Heart left ventricle (tissue), 13 donors: ENCODE data around the gene MAOA.

Experiments used
- POLR2A ChIP-seq, 2 donors: fragments of 450-650 bp; IDR thresholded peaks; one replicate each; pipeline ENCODE4 v1.6.1; 2017; ENCODE audit warnings: antibody characterized with exemption in 2 of 2, mild to moderate bottlenecking in 2 of 2, moderate library complexity in 2 of 2
- TF ChIP-seq, protein P1 (sequence below), 12 donors: fragments of 200-600 bp; sonication (generic) in 4 of 12; IDR thresholded peaks; one replicate each; pipeline versions ENCODE4 v1.5.0 to v1.8.0; 2018 to 2022; ENCODE audit warnings: antibody characterized with exemption in 12 of 12, mild to moderate bottlenecking in 5 of 12
- donor health status: ischemic (EF 13 %, LVEDD 7.1; RV severe dilation, severe dysfunction).
- donor health status: DM: no; HTN: yes; CAD: no.
- donor health status: DM: no; HTN: no; CAD: no.
- donor health status: ischemic (EF 25% LVEDD 6.9; RV normal size, moderate dysfunction).
- donor health status: ischemic (EF 25% LVEDD 5.7; RV mildly dilated, moderate dysfunction).
- donor health status: ischemic (EF 35%, LVEDD 5.7; RV mildly dilated, moderate dysfunction).
- donor health status: nonischemic (EF 11% LVEDD 7.7; RV severe dilation, severe dysfunction).
- donor health status: DM: yes; HTN: yes; CAD: no.
- donor health status: PGD.
- donor health status: ischemic (EF 29% LVEDD 5.4; RV normal size, mild dysfunction).
- donor health status: nonischemic (EF 23%, LVEDD 6.1; RV moderate dilation, normal function).

DNA sequence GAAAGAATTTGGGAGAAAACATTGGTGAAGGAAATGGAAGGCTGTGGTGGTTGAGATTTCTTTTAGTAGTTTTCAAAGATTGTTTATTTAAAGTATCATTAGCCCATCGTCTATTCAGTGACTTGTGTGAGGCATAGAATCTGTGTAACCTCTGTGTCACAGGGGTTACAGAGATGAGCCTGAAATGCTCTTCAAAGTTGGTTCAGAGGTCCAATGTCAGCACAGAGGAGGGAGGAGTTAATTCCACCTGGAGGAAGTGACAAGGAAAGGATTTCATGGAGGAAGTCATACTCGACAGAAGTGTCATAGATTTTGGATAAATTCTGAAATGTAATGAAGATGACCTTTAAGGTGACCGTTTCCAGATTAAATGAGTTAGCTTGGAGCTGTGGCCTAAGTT lies 8.2 kb downstream of the MAOA start:
- TF ChIP-seq, protein P1, sequence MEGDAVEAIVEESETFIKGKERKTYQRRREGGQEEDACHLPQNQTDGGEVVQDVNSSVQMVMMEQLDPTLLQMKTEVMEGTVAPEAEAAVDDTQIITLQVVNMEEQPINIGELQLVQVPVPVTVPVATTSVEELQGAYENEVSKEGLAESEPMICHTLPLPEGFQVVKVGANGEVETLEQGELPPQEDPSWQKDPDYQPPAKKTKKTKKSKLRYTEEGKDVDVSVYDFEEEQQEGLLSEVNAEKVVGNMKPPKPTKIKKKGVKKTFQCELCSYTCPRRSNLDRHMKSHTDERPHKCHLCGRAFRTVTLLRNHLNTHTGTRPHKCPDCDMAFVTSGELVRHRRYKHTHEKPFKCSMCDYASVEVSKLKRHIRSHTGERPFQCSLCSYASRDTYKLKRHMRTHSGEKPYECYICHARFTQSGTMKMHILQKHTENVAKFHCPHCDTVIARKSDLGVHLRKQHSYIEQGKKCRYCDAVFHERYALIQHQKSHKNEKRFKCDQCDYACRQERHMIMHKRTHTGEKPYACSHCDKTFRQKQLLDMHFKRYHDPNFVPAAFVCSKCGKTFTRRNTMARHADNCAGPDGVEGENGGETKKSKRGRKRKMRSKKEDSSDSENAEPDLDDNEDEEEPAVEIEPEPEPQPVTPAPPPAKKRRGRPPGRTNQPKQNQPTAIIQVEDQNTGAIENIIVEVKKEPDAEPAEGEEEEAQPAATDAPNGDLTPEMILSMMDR (IDR thresholded peaks at IDR 0.05) = no peak
- TF ChIP-seq POLR2A (IDR thresholded peaks at IDR 0.05) = no peak
